HepG2 (cell line): ENCODE results near the gene TSPYL4. TPM values are rescaled to one million over a fixed set of nuclear protein-coding genes. Genes with fewer than 3 reads are reported as not detected.

Experiments
- ATAC-seq: fragments of 200-7000 bp; cut with Tn5 transposase; 3 replicates; pipeline ENCODE4 v1.9.1; 2020; ENCODE audit warnings: mild to moderate bottlenecking, moderate library complexity
- BruUV-seq: library from RNA; stranded (reverse); fragments of 400-500 nt; replicated peaks from 2 replicates; lab custom pipeline; 2021; lab: Mats Ljungman, UMichigan
- CTCF ChIA-PET: fragments of 300-600 bp; formaldehyde crosslinking; extraction: SDS; loops from one replicate; lab custom pipeline; 2021; ENCODE audit warnings: low total read pairs, inconsistent platforms, low intra/inter-chr PET ratio; lab: Yijun Ruan, JAX
- POLR2A ChIA-PET: fragments of 350-600 bp; sonication (Branson Sonifier 250); formaldehyde crosslinking; loops from one replicate; lab custom pipeline; 2020; ENCODE audit warnings: antibody characterized with exemption, inconsistent platforms; lab: Yijun Ruan, JAX
- DNase-seq: peaks from one replicate; pipeline ENCODE4 v3.0.0-alpha.2; 2015; ENCODE audit warnings: low spot score
- FAIRE-seq: peaks from 3 replicates; lab custom pipeline; 2011; peaks lifted over from hg19 to GRCh38; lab: Jason Lieb, UNC
- H2AFZ ChIP-seq: one replicate; pipeline ENCODE4 v1.6.1; 2011; ENCODE audit warnings: low read length, inconsistent platforms
- H3K27ac ChIP-seq: fragments of 300-600 bp; 3 replicates; pipeline ENCODE4 v1.8.0; 2011; ENCODE audit warnings: mixed run types, mild to moderate bottlenecking, mixed read lengths, low read length, inconsistent platforms; ENCODE audit not compliant: insufficient read depth; ENCODE audit errors: extremely low read length
- H3K27me3 ChIP-seq, 2 experiments: fragments of 200-600 bp in 1 of 2; 2 replicates in 1 of 2; 3 replicates in 1 of 2; pipeline versions ENCODE4 v1.6.0 to v1.8.0; 2011; ENCODE audit warnings: low read length in 2 of 2, mild to moderate bottlenecking in 2 of 2, moderate library complexity in 2 of 2, inconsistent platforms in 1 of 2; ENCODE audit not compliant: insufficient read depth in 2 of 2, control insufficient read depth in 1 of 2
- H3K36me3 ChIP-seq, 2 experiments: fragments of 200-600 bp in 1 of 2; replicated peaks in 1 of 2; 2 replicates in 1 of 2; 3 replicates in 1 of 2; pipeline versions ENCODE4 v1.5.1 to v1.8.0; 2011; ENCODE audit warnings: low read length in 2 of 2, inconsistent platforms in 1 of 2; ENCODE audit not compliant: insufficient read depth in 2 of 2, control insufficient read depth in 1 of 2
- H3K4me1 ChIP-seq: 2 replicates; pipeline ENCODE4 v1.5.1; 2012; ENCODE audit warnings: low read length, inconsistent platforms; ENCODE audit not compliant: insufficient read depth
- H3K4me2 ChIP-seq: 2 replicates; pipeline ENCODE4 v1.6.0; 2011; ENCODE audit warnings: low read depth, low read length, inconsistent platforms
- H3K4me3 ChIP-seq, 3 experiments: fragments of 200-600 bp in 1 of 3; sonication (generic), shearing (Covaris generic) in 1 of 3; replicated peaks in 1 of 3; 2 replicates each; pipeline ENCODE4 v1.5.1; 2011 to 2016; ENCODE audit warnings: low read length in 3 of 3, inconsistent platforms in 2 of 3, low read depth in 2 of 3, mild to moderate bottlenecking in 2 of 3, control low read depth in 1 of 3, mixed read lengths in 1 of 3; ENCODE audit not compliant: insufficient read depth in 1 of 3
- H3K79me2 ChIP-seq: one replicate; pipeline ENCODE4 v1.6.1; 2011; ENCODE audit warnings: low read length, inconsistent platforms; ENCODE audit not compliant: insufficient read depth
- H3K9ac ChIP-seq: 2 replicates; pipeline ENCODE4 v1.6.0; 2011; ENCODE audit warnings: mild to moderate bottlenecking, low read depth, low read length, inconsistent platforms; ENCODE audit not compliant: insufficient read depth
- H3K9me3 ChIP-seq: 2 replicates; pipeline ENCODE4 v1.5.1; 2012; ENCODE audit warnings: mild to moderate bottlenecking, low read length
- H4K20me1 ChIP-seq: 2 replicates; pipeline ENCODE4 v1.6.0; 2011; ENCODE audit warnings: inconsistent platforms, mild to moderate bottlenecking, low read length, moderate library complexity; ENCODE audit not compliant: insufficient read depth
- ATF7 ChIP-seq, 2 experiments: fragments of 450-650 bp in 1 of 2; sonication (generic) in 1 of 2; formaldehyde crosslinking in 1 of 2; IDR thresholded peaks; 2 replicates each; pipeline versions ENCODE4 v1.4.0 to v1.6.1; 2016 to 2020; ENCODE audit warnings: antibody characterized with exemption in 1 of 2, mild to moderate bottlenecking in 1 of 2, missing genetic modification reagents in 1 of 2
- CREB1 ChIP-seq, 2 experiments: fragments of 450-650 bp in 1 of 2; IDR thresholded peaks; 2 replicates each; pipeline ENCODE4 v1.6.1; 2016 to 2017; ENCODE audit warnings: control low read depth in 1 of 2, mild to moderate bottlenecking in 1 of 2, missing compliant biosample characterization in 1 of 2, missing genetic modification characterization in 1 of 2
- HNF1A ChIP-seq, 2 experiments: sonication (generic) in 1 of 2; formaldehyde crosslinking in 1 of 2; IDR thresholded peaks; 2 replicates each; pipeline versions ENCODE4 v1.4.0 to v1.6.1; 2016 to 2020; ENCODE audit warnings: borderline replicate concordance in 1 of 2, low read depth in 1 of 2, mild to moderate bottlenecking in 1 of 2, missing genetic modification reagents in 1 of 2
- ZNF367 ChIP-seq: sonication (generic); formaldehyde crosslinking; IDR thresholded peaks from 2 replicates; pipeline ENCODE4 v1.4.0; 2020; ENCODE audit warnings: missing genetic modification reagents, borderline replicate concordance
- WGBS: methylation state at CpG from one replicate; pipeline ENCODE4 v1.1.6; 2017; ENCODE audit warnings: low lambda C conversion rate; 5-methylcytosine and 5-hydroxymethylcytosine counted together
- in situ Hi-C: cut with HindIII; loops from 2 replicates; pipeline ENCODE4 v1.10.0; 2017; ENCODE audit warnings: low pct_unique_long_range_greater_than_20kb; ENCODE audit not compliant: extremely low pct_ligation_motif_present
- intact Hi-C: fragments of 100-400 bp; cut with micrococcal nuclease; formaldehyde crosslinking; loops from one replicate; pipeline ENCODE4 v1.10.0; 2022; ENCODE audit not compliant: unreplicated experiment
- polyA plus RNA-seq, 8 experiments: library from polyadenylated mRNA; depleted of rRNA in 3 of 8; stranded (reverse) in 7 of 8; unstranded in 1 of 8; fragments of >200 nt; fragmentation: Illumina TruSeq in 4 of 8; extraction: Trizol in 4 of 8; gene quantifications; 2 replicates each; pipeline versions ENCODE4 v1.2.1 to v1.2.3, GENCODE V29; 2011 to 2016; ENCODE audit warnings: low read depth in 4 of 8, missing spikeins in 1 of 8, mixed read lengths in 1 of 8; ENCODE audit not compliant: insufficient read depth in 1 of 8
- total RNA-seq, 5 experiments: library from RNA; depleted of rRNA; stranded (reverse); fragments of >200 nt; fragmentation: Illumina TruSeq; extraction: Trizol; gene quantifications; 2 replicates each; pipeline ENCODE4 v1.2.3, GENCODE V29; 2016; ENCODE audit warnings: low read depth in 1 of 5

TSPYL4 gene
- total and polyA plus RNA-seq, 2 of the 13 experiments (the other 11 are each of a cell fraction or from before 2014, with no cell fraction given): 18.0 to 19.7 TPM

GRCh38 chr6:116221067-116221466 is 32.8 kb downstream of the TSPYL4 start (continued):
- TF ChIP-seq HNF1A (IDR thresholded peaks at IDR 0.05; ENCODE audit: low read depth) (no peak), HNF1A (CRISPR knock-in tag; IDR thresholded peaks at IDR 0.05; ENCODE audit: borderline replicate concordance) (no peak)

- H3K27ac ChIP-seq: no peak overlapping the region
- no peak overlapping the region for H3K9ac ChIP-seq
- H3K27me3 ChIP-seq: no peaks in the 10 kb centered on the region
- H3K9me3 ChIP-seq: no peaks in the 10 kb centered on the region
- no peaks in the 10 kb centered on the region for H3K79me2 ChIP-seq
- DNase-seq: no peak
- peak; percentile 32; the same call in 1 of the 2 replicates for TF ChIP-seq ATF7 (IDR thresholded peaks at IDR 0.05)
- no peak for TF ChIP-seq ATF7 (CRISPR knock-in tag; IDR thresholded peaks at IDR 0.05)
- TF ChIP-seq ZNF367 (CRISPR knock-in tag): no peak
- peak; percentile 58 for TF ChIP-seq CREB1 (IDR thresholded peaks at IDR 0.05)
- TF ChIP-seq CREB1 (CRISPR knock-in tag; IDR thresholded peaks at IDR 0.05): no peak
- peaks cover 0 to 3% of the 10 kb centered on the region in 2 experiments; a peak in 3 of 5 replicates for H3K36me3 ChIP-seq
- H4K20me1 ChIP-seq: 0 out of 2 replicates have a peak, but pooled peaks cover 3% of the 10 kb centered on the region
- intact Hi-C loops (loop anchor here (2.0 to 10.0 kb wide), 2 partner anchors 28 to 104 kb away; no protein-coding TSS in a partner anchor), in situ Hi-C loops (no loop called here)
- CTCF ChIA-PET: interaction anchor here (1.6 to 3.1 kb wide), 4 partner anchors 51 to 629 kb away, joined by 3 to 29 read pairs (median 13); no protein-coding TSS in a partner anchor
- WGBS: 79% methylated on average over 5 of the region's 5 CpGs
- H3K4me1 ChIP-seq: peaks cover 11% of the 10 kb centered on the region
- ATAC-seq: no peak
- FAIRE-seq: peak; percentile 40
- no peak overlapping the region for H3K4me3 ChIP-seq
- H2AFZ ChIP-seq: no peak overlapping the region
- POLR2A ChIA-PET: no interaction called here
- H3K4me2 ChIP-seq: no peak overlapping the region
- no TSS peak for BruUV-seq
These were observed 35.0 kb downstream of the TSPYL4 start for GRCh38 chr6:116218866-116219265.
